GM23338 (cell line): Measurements from ENCODE around the gene LAMA4.

Experiments
- CREB1 ChIP-seq: fragments of 250-450 bp; sonication (Bioruptor Pico); IDR thresholded peaks from 2 replicates; pipeline ENCODE4 v1.5.0; 2020; ENCODE audit warnings: low read depth, mild to moderate bottlenecking, moderate library complexity
- JUNB ChIP-seq: IDR thresholded peaks from one replicate; pipeline ENCODE4 v1.6.1; 2016; ENCODE audit warnings: antibody characterized with exemption; ENCODE audit not compliant: unreplicated experiment
- POLR2AphosphoS5 ChIP-seq: IDR thresholded peaks from 2 replicates; pipeline ENCODE4 v1.6.1; 2016; ENCODE audit warnings: antibody characterized with exemption, low read depth
- REST ChIP-seq: IDR thresholded peaks from one replicate; pipeline ENCODE4 v1.6.1; 2018; ENCODE audit warnings: antibody characterized with exemption; ENCODE audit not compliant: unreplicated experiment
- TF ChIP-seq, protein P1 (sequence below), 2 experiments: fragments of 200-600 bp in 1 of 2; sonication (generic) in 1 of 2; conservative IDR thresholded peaks; 2 replicates each; pipeline versions ENCODE4 v1.5.1 to v1.6.1; 2016 to 2017; ENCODE audit warnings: antibody characterized with exemption in 2 of 2, low read depth in 2 of 2, mild to moderate bottlenecking in 2 of 2, moderate library complexity in 1 of 2

DNA sequence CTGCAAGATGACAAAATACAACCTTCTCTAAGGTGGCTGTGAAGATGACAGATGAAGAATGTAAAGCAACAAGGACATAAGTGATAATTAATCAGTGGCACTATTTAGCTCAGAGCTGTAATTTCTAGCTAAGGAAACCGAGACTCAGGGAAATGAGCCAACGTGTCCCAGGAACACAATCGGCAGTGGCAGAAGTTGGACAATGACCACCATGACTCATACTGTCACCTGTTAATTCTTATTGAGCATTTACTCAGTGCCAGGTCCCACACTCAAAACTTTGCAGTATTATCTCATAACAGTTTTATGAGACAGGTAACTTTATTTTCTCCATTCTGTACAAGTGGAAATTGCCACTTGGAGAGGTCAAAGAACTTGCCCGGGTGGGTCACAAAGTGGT, 55.8 kb downstream of the LAMA4 start:
- TF ChIP-seq, protein P1, sequence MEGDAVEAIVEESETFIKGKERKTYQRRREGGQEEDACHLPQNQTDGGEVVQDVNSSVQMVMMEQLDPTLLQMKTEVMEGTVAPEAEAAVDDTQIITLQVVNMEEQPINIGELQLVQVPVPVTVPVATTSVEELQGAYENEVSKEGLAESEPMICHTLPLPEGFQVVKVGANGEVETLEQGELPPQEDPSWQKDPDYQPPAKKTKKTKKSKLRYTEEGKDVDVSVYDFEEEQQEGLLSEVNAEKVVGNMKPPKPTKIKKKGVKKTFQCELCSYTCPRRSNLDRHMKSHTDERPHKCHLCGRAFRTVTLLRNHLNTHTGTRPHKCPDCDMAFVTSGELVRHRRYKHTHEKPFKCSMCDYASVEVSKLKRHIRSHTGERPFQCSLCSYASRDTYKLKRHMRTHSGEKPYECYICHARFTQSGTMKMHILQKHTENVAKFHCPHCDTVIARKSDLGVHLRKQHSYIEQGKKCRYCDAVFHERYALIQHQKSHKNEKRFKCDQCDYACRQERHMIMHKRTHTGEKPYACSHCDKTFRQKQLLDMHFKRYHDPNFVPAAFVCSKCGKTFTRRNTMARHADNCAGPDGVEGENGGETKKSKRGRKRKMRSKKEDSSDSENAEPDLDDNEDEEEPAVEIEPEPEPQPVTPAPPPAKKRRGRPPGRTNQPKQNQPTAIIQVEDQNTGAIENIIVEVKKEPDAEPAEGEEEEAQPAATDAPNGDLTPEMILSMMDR (conservative IDR thresholded peaks at IDR 0.05; ENCODE audit: low read depth in 2 of 2) = no peak
- TF ChIP-seq CREB1 (CRISPR knock-in tag) = no peak
- no peak for TF ChIP-seq POLR2AphosphoS5
- TF ChIP-seq JUNB = no peak
- TF ChIP-seq REST = no peak
